HepG2 (cell line): Measurements from ENCODE around the gene C10orf53. TPM values are rescaled to one million over a fixed set of nuclear protein-coding genes. Genes with fewer than 3 reads are reported as not detected.

ENCODE experiments used
- RFX1 ChIP-seq: fragments of 450-650 bp; IDR thresholded peaks from 2 replicates; pipeline ENCODE4 v1.6.1; 2017
- ZNF530 ChIP-seq: sonication (generic); formaldehyde crosslinking; IDR thresholded peaks from 2 replicates; pipeline ENCODE4 v1.5.0; 2020; ENCODE audit warnings: low read depth, mild to moderate bottlenecking, missing genetic modification reagents
- polyA plus RNA-seq, 8 experiments: library from polyadenylated mRNA; depleted of rRNA in 3 of 8; stranded (reverse) in 7 of 8; unstranded in 1 of 8; fragments of >200 nt; fragmentation: Illumina TruSeq in 4 of 8; extraction: Trizol in 4 of 8; gene quantifications; 2 replicates each; pipeline versions ENCODE4 v1.2.1 to v1.2.3, GENCODE V29; 2011 to 2016; ENCODE audit warnings: low read depth in 4 of 8, missing spikeins in 1 of 8, mixed read lengths in 1 of 8; ENCODE audit not compliant: insufficient read depth in 1 of 8
- total RNA-seq, 5 experiments: library from RNA; depleted of rRNA; stranded (reverse); fragments of >200 nt; fragmentation: Illumina TruSeq; extraction: Trizol; gene quantifications; 2 replicates each; pipeline ENCODE4 v1.2.3, GENCODE V29; 2016; ENCODE audit warnings: low read depth in 1 of 5
- TF ChIP-seq, protein P1 (sequence below): sonication (generic); formaldehyde crosslinking; IDR thresholded peaks from 2 replicates; pipeline ENCODE4 v1.5.0; 2020; ENCODE audit warnings: mild to moderate bottlenecking, missing genetic modification reagents, borderline replicate concordance
- TF ChIP-seq, protein P2 (sequence below): sonication (generic); formaldehyde crosslinking; IDR thresholded peaks from 2 replicates; pipeline ENCODE4 v1.5.0; 2020; ENCODE audit warnings: missing genetic modification reagents
- TF ChIP-seq, protein P3 (sequence below): sonication (generic); formaldehyde crosslinking; IDR thresholded peaks from 2 replicates; pipeline ENCODE4 v1.5.1; 2020; ENCODE audit warnings: mild to moderate bottlenecking, missing genetic modification reagents, borderline replicate concordance

C10orf53 gene
- total and polyA plus RNA-seq, 2 of the 13 experiments (the other 11 are each of a cell fraction or from before 2014, with no cell fraction given): not detected

DNA sequence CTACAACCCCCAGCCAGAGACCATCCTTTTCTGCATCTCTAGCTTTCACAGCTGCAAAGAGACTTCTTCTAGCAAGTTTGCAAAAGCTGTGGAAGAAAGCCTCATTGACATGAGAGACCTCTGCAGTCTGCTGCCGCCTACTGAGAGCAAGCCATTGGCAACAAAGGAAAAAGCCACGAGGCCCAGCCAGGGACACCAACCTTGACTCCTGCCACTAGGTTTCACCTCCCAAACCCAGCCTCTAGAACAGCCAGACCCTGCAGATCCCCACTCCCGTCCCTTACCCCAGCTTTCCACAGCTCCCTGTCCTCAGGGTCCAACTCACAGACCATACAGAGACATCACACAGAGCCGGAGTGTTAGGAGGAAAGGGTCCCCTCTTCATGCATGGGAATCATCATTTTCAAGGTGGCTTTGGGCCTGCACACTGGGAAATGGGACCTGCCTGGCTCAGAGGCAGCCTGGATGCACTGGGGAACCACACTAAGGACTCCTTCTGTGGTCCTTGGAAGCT lies 14.6 kb upstream of the C10orf53 start (continued):
- TF ChIP-seq, protein P1, sequence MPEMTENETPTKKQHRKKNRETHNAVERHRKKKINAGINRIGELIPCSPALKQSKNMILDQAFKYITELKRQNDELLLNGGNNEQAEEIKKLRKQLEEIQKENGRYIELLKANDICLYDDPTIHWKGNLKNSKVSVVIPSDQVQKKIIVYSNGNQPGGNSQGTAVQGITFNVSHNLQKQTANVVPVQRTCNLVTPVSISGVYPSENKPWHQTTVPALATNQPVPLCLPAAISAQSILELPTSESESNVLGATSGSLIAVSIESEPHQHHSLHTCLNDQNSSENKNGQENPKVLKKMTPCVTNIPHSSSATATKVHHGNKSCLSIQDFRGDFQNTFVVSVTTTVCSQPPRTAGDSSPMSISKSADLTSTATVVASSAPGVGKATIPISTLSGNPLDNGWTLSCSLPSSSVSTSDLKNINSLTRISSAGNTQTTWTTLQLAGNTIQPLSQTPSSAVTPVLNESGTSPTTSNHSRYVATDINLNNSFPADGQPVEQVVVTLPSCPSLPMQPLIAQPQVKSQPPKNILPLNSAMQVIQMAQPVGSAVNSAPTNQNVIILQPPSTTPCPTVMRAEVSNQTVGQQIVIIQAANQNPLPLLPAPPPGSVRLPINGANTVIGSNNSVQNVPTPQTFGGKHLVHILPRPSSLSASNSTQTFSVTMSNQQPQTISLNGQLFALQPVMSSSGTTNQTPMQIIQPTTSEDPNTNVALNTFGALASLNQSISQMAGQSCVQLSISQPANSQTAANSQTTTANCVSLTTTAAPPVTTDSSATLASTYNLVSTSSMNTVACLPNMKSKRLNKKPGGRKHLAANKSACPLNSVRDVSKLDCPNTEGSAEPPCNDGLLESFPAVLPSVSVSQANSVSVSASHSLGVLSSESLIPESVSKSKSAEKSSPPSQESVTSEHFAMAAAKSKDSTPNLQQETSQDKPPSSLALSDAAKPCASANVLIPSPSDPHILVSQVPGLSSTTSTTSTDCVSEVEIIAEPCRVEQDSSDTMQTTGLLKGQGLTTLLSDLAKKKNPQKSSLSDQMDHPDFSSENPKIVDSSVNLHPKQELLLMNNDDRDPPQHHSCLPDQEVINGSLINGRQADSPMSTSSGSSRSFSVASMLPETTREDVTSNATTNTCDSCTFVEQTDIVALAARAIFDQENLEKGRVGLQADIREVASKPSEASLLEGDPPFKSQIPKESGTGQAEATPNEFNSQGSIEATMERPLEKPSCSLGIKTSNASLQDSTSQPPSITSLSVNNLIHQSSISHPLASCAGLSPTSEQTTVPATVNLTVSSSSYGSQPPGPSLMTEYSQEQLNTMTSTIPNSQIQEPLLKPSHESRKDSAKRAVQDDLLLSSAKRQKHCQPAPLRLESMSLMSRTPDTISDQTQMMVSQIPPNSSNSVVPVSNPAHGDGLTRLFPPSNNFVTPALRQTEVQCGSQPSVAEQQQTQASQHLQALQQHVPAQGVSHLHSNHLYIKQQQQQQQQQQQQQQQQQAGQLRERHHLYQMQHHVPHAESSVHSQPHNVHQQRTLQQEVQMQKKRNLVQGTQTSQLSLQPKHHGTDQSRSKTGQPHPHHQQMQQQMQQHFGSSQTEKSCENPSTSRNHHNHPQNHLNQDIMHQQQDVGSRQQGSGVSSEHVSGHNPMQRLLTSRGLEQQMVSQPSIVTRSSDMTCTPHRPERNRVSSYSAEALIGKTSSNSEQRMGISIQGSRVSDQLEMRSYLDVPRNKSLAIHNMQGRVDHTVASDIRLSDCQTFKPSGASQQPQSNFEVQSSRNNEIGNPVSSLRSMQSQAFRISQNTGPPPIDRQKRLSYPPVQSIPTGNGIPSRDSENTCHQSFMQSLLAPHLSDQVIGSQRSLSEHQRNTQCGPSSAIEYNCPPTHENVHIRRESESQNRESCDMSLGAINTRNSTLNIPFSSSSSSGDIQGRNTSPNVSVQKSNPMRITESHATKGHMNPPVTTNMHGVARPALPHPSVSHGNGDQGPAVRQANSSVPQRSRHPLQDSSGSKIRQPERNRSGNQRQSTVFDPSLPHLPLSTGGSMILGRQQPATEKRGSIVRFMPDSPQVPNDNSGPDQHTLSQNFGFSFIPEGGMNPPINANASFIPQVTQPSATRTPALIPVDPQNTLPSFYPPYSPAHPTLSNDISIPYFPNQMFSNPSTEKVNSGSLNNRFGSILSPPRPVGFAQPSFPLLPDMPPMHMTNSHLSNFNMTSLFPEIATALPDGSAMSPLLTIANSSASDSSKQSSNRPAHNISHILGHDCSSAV (CRISPR knock-in tag): no peak
- TF ChIP-seq RFX1 (no peak), ZNF530 (no peak)
- TF ChIP-seq, protein P2, sequence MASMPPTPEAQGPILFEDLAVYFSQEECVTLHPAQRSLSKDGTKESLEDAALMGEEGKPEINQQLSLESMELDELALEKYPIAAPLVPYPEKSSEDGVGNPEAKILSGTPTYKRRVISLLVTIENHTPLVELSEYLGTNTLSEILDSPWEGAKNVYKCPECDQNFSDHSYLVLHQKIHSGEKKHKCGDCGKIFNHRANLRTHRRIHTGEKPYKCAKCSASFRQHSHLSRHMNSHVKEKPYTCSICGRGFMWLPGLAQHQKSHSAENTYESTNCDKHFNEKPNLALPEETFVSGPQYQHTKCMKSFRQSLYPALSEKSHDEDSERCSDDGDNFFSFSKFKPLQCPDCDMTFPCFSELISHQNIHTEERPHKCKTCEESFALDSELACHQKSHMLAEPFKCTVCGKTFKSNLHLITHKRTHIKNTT (CRISPR knock-in tag): no peak
- TF ChIP-seq, protein P3, sequence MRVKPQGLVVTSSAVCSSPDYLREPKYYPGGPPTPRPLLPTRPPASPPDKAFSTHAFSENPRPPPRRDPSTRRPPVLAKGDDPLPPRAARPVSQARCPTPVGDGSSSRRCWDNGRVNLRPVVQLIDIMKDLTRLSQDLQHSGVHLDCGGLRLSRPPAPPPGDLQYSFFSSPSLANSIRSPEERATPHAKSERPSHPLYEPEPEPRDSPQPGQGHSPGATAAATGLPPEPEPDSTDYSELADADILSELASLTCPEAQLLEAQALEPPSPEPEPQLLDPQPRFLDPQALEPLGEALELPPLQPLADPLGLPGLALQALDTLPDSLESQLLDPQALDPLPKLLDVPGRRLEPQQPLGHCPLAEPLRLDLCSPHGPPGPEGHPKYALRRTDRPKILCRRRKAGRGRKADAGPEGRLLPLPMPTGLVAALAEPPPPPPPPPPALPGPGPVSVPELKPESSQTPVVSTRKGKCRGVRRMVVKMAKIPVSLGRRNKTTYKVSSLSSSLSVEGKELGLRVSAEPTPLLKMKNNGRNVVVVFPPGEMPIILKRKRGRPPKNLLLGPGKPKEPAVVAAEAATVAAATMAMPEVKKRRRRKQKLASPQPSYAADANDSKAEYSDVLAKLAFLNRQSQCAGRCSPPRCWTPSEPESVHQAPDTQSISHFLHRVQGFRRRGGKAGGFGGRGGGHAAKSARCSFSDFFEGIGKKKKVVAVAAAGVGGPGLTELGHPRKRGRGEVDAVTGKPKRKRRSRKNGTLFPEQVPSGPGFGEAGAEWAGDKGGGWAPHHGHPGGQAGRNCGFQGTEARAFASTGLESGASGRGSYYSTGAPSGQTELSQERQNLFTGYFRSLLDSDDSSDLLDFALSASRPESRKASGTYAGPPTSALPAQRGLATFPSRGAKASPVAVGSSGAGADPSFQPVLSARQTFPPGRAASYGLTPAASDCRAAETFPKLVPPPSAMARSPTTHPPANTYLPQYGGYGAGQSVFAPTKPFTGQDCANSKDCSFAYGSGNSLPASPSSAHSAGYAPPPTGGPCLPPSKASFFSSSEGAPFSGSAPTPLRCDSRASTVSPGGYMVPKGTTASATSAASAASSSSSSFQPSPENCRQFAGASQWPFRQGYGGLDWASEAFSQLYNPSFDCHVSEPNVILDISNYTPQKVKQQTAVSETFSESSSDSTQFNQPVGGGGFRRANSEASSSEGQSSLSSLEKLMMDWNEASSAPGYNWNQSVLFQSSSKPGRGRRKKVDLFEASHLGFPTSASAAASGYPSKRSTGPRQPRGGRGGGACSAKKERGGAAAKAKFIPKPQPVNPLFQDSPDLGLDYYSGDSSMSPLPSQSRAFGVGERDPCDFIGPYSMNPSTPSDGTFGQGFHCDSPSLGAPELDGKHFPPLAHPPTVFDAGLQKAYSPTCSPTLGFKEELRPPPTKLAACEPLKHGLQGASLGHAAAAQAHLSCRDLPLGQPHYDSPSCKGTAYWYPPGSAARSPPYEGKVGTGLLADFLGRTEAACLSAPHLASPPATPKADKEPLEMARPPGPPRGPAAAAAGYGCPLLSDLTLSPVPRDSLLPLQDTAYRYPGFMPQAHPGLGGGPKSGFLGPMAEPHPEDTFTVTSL (CRISPR knock-in tag): no peak
